Activated T-helper 1 cell treated with anti-CD3 and anti-CD28 coated beads, Interleukin-2, amount 50 U/mL, for 16 hours (primary cell): Measurements from ENCODE around the gene LAMC3.
"Not testable (repeated sequence)": the region's sequence is repeated elsewhere in the genome, so short reads cannot be mapped to it uniquely, and the experiment has no call there.

Source experiments
- DNase-seq, 2 donors: peaks; one replicate each; pipeline ENCODE4 v3.0.0-alpha.2; 2020; ENCODE audit warnings: low read depth in 1 of 2, low spot score in 1 of 2

The LAMC3 gene

GRCh38 chr9:130991778-130992681 lies 16.9 kb upstream of the LAMC3 start:
- DNase-seq: no peak

GRCh38 chr9:130992682-130993032 lies 16.3 kb upstream of the LAMC3 start:
- no peak for DNase-seq

GRCh38 chr9:130993303-130994030 lies 15.5 kb upstream of the LAMC3 start:
- DNase-seq: no peak

GRCh38 chr9:130994135-130995085 lies 14.6 kb upstream of the LAMC3 start:
- DNase-seq: no peak

GRCh38 chr9:130995086-130996011 lies 13.6 kb upstream of the LAMC3 start:
- no peak for DNase-seq

- no peak for DNase-seq
Measured at GRCh38 chr9:130996205-130996604, 12.8 kb upstream of the LAMC3 start.

- no peak for DNase-seq
Measured at GRCh38 chr9:130996676-130997394, 12.1 kb upstream of the LAMC3 start.

GRCh38 chr9:130997395-130997684 lies 11.6 kb upstream of the LAMC3 start:
- DNase-seq: no peak

GRCh38 chr9:130997925-130998596 lies 10.9 kb upstream of the LAMC3 start:
- no peak for DNase-seq

GRCh38 chr9:130998597-130999244 lies 10.3 kb upstream of the LAMC3 start:
- no peak for DNase-seq

- DNase-seq: no peak
Measured at GRCh38 chr9:130999245-130999623, 9.7 kb upstream of the LAMC3 start.

GRCh38 chr9:131000526-131000925 lies 8.4 kb upstream of the LAMC3 start:
- DNase-seq: not testable (repeated sequence)

GRCh38 chr9:131001021-131001420 lies 8.0 kb upstream of the LAMC3 start:
- no peak for DNase-seq

- DNase-seq: no peak
Measured at GRCh38 chr9:131001990-131002389, 7.0 kb upstream of the LAMC3 start.

GRCh38 chr9:131006601-131007000 lies 2.4 kb upstream of the LAMC3 start:
- no peak for DNase-seq

GRCh38 chr9:131008086-131008485 lies 888 bp upstream of the LAMC3 start:
- DNase-seq: no peak

- DNase-seq: no peak
Measured at GRCh38 chr9:131008563-131008908, 438 bp upstream of the LAMC3 start.

- DNase-seq: no peak
Measured at GRCh38 chr9:131010482-131011273, 1.7 kb downstream of the LAMC3 start.
